ENCODE results near the gene ZNF200. TPM values are rescaled to one million over a fixed set of nuclear protein-coding genes. Genes with fewer than 3 reads are reported as not detected.

Gene ZNF200, protein sequence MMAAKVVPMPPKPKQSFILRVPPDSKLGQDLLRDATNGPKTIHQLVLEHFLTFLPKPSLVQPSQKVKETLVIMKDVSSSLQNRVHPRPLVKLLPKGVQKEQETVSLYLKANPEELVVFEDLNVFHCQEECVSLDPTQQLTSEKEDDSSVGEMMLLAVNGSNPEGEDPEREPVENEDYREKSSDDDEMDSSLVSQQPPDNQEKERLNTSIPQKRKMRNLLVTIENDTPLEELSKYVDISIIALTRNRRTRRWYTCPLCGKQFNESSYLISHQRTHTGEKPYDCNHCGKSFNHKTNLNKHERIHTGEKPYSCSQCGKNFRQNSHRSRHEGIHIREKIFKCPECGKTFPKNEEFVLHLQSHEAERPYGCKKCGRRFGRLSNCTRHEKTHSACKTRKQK
- total RNA-seq (9.1 and 10.0 TPM in 2 replicates), polyA plus RNA-seq (2.8 and 3.4 TPM in 2 replicates), polyA minus RNA-seq (5.9 and 11.4 TPM in 2 replicates), Bru-seq, nascent RNA (percentile 73 among the genes with signal in this experiment), BruChase-seq, experiment 1, labeled RNA remaining after a 6-hour chase (percentile 57 among the genes with signal in this experiment), BruChase-seq, experiment 2, labeled RNA remaining after a 2-hour chase (percentile 67 among the genes with signal in this experiment)
- 3.1 and 4.1 TPM in 2 replicates for polyA plus RNA-seq (2011; cell fraction: cytosol; rRNA removed)
- polyA plus RNA-seq (2011; cell fraction: nucleus; rRNA removed): 7.2 TPM in 2 replicates
- 6.9 and 7.4 TPM in 2 replicates for polyA plus RNA-seq (2012)
- 10.5 TPM for polyA minus RNA-seq (2011; cell fraction: cytosol; rRNA and poly(A)+ RNA removed)
- 6.6 and 9.0 TPM in 2 replicates for polyA minus RNA-seq (2011; cell fraction: nucleus; rRNA and poly(A)+ RNA removed)
- long read RNA-seq, full-length matches to known transcripts: 18 of 21 reads
- long read RNA-seq, partial matches to known transcripts: 1 of 21 reads
- long read RNA-seq, other reads (novel, unspliced or antisense): 2 of 21 reads

DNA sequence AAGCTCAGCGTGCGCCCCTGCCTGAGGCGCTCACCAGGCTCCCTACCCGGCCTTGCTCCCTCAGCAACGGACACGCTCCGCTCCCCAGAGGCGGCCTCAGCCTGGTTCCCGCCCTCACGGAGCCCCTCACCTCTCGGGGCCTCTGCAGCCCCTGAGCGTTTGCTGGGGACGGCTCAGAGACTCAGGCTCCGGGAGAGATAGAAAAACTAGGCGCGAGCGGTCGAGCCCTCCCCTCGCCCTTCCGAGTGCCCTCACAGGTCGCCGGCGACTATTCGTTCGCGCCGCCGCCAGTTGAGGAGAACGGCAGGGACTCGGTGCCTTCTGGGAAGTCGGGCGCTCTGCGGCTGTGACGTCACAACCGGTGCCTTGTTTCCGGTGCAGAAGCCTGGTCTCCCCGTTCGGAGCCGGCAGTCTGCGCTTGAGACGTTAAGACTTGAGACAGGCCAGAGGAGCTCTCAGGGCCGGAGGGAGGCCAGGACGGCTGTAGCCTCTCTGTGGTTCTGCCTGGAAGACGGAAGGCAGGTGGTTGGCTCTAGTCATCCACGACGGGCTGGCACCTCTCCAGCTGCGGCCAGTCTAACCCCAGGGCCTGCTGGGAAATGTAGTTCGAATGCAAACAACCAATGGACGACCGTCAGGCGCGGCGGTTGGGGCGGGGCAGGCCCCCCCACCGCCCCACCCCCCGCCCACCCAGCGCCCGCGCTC is at the start of gene ZNF200:
TSS of gene ZNF200 (minus strand) at position 302 of the 705 bp plus-strand sequence. CDS start 1,403 bp downstream, outside the sequence.
- CTCF ChIA-PET: no interaction called here

More for the DNA sequence above, at the start of gene ZNF200:
- Histone ChIP-seq H3K9me3 (replicated peaks; ENCODE audit: control insufficient read depth, insufficient read depth, low read length) (no peaks in the 10 kb centered on the region), H3K9ac (replicated peaks; ENCODE audit: extremely low read depth, insufficient read depth, low read length) (peak within 1 kb of the TSS; percentile 89), H3K27me3 (ENCODE audit: control insufficient read depth in 2 of 2, insufficient read depth in 2 of 2, low read length in 2 of 2) (no peaks in the 10 kb centered on the region), H3K4me3 (replicated peaks in 1 of 3; ENCODE audit: insufficient read depth in 1 of 3, low read depth in 1 of 3, low read length in 3 of 3) (peak within 1 kb of the TSS; percentile 49 to 58 (median 55)), H2AFZ (ENCODE audit: low read depth, low read length) (peak within 1 kb of the TSS; percentile 81), H3K4me2 (ENCODE audit: insufficient read depth, low read length) (peak within 1 kb of the TSS; percentile 91), H3K36me3 (ENCODE audit: control insufficient read depth in 2 of 2, extremely low read depth in 1 of 2, insufficient read depth in 2 of 2, low read length in 2 of 2) (peaks cover 12 to 13% of the 10 kb centered on the region in 2 experiments), H3K9me1 (replicated peaks; ENCODE audit: control insufficient read depth, extremely low read depth, insufficient read depth, low read length) (no peaks in the 10 kb centered on the region), H3K79me2 (ENCODE audit: control insufficient read depth, insufficient read depth, low read length) (peaks cover 14% of the 10 kb centered on the region), H4K20me1 (replicated peaks; ENCODE audit: control insufficient read depth, extremely low read depth, insufficient read depth, low read length) (no peaks in the 10 kb centered on the region), H3K4me1 (ENCODE audit: control insufficient read depth, extremely low read depth, insufficient read depth, low read length) (peaks cover 13% of the 10 kb centered on the region), H3K27ac (ENCODE audit: insufficient read depth, low read depth, low read length) (peak within 1 kb of the TSS; percentile 79)
- no TSS peak for BruUV-seq (replicated peaks)
- peak; percentile 96 for DNase-seq (ENCODE audit: low read depth, low spot score)
- TF ChIP-seq, protein P1, sequence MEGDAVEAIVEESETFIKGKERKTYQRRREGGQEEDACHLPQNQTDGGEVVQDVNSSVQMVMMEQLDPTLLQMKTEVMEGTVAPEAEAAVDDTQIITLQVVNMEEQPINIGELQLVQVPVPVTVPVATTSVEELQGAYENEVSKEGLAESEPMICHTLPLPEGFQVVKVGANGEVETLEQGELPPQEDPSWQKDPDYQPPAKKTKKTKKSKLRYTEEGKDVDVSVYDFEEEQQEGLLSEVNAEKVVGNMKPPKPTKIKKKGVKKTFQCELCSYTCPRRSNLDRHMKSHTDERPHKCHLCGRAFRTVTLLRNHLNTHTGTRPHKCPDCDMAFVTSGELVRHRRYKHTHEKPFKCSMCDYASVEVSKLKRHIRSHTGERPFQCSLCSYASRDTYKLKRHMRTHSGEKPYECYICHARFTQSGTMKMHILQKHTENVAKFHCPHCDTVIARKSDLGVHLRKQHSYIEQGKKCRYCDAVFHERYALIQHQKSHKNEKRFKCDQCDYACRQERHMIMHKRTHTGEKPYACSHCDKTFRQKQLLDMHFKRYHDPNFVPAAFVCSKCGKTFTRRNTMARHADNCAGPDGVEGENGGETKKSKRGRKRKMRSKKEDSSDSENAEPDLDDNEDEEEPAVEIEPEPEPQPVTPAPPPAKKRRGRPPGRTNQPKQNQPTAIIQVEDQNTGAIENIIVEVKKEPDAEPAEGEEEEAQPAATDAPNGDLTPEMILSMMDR (IDR thresholded peaks at IDR 0.05; ENCODE audit: extremely low read depth in 1 of 2, insufficient read depth in 1 of 2, low read depth in 1 of 2, low read length in 2 of 2): no peak
- TF ChIP-seq POLR2AphosphoS5 (IDR thresholded peaks at IDR 0.05; ENCODE audit: insufficient read depth, low read depth, low read length): peak; percentile 77
- peak; percentile 65 for TF ChIP-seq POLR2A (IDR thresholded peaks at IDR 0.05; ENCODE audit: low read depth, low read length)
- intact Hi-C loops (cut with micrococcal nuclease) (loop anchor here (1.0 to 2.0 kb wide), 2 partner anchors 29 to 44 kb away; no protein-coding TSS in a partner anchor), dilution Hi-C loops (cut with MboI; ENCODE audit: extremely low pct_ligation_motif_present, low sequenced_read_pairs) (no loop called here)
- POLR2A ChIA-PET: interaction anchor here (0.6 kb wide), 1 partner anchor 10 kb away, joined by 7 read pairs; no protein-coding TSS in a partner anchor
- peak; percentile 98 for FAIRE-seq

All from endothelial cell of umbilical vein (primary cell).